AG09309 (cell line): ENCODE results near the gene SETBP1.
A peak's percentile ranks its signal among the peaks of the same experiment; 100 is the strongest.

ENCODE experiments used
- DNase-seq: peaks from one replicate; pipeline ENCODE4 v3.0.0-alpha.2; 2010; ENCODE audit warnings: low read depth
- H3K4me3 ChIP-seq: 2 replicates; pipeline ENCODE4 v1.5.1; 2011; ENCODE audit warnings: mild to moderate bottlenecking, low read depth, low read length, moderate library complexity; ENCODE audit not compliant: control insufficient read depth
- TF ChIP-seq, protein P1 (sequence below): IDR thresholded peaks from 2 replicates; pipeline ENCODE4 v1.5.1; 2011; ENCODE audit warnings: mild to moderate bottlenecking, low read depth, low read length, inconsistent platforms; ENCODE audit not compliant: insufficient read depth, control insufficient read depth; ENCODE audit errors: missing control alignments

Gene SETBP1

DNA sequence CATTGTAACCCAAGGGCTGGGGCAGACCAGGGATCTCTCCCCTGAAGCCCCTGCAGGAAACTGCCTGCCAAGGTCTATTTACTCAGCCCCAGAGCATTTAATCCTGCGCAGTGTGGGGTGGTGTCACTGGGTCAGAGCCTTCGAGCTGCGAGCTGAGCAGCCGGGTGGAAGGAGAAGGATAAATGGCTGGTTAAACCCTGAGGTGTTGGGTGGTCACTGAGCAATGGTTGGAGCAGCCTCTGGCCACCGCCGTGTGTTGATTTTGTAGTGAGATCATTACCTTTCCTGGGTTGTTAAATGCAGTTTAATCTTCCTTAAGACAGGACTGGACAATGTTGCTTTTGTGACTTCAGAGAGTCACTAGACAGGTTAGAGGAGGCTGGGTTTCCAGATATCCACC is 98.1 kb downstream of the SETBP1 start:
- no peak overlapping the region for H3K4me3 ChIP-seq
- DNase-seq = no peak
- TF ChIP-seq, protein P1, sequence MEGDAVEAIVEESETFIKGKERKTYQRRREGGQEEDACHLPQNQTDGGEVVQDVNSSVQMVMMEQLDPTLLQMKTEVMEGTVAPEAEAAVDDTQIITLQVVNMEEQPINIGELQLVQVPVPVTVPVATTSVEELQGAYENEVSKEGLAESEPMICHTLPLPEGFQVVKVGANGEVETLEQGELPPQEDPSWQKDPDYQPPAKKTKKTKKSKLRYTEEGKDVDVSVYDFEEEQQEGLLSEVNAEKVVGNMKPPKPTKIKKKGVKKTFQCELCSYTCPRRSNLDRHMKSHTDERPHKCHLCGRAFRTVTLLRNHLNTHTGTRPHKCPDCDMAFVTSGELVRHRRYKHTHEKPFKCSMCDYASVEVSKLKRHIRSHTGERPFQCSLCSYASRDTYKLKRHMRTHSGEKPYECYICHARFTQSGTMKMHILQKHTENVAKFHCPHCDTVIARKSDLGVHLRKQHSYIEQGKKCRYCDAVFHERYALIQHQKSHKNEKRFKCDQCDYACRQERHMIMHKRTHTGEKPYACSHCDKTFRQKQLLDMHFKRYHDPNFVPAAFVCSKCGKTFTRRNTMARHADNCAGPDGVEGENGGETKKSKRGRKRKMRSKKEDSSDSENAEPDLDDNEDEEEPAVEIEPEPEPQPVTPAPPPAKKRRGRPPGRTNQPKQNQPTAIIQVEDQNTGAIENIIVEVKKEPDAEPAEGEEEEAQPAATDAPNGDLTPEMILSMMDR = no peak

GRCh38 chr18:44779753-44780292 is 99.1 kb downstream of the SETBP1 start:
- DNase-seq = no peak
- no peak overlapping the region for H3K4me3 ChIP-seq
- TF ChIP-seq, protein P1 = no peak

DNA sequence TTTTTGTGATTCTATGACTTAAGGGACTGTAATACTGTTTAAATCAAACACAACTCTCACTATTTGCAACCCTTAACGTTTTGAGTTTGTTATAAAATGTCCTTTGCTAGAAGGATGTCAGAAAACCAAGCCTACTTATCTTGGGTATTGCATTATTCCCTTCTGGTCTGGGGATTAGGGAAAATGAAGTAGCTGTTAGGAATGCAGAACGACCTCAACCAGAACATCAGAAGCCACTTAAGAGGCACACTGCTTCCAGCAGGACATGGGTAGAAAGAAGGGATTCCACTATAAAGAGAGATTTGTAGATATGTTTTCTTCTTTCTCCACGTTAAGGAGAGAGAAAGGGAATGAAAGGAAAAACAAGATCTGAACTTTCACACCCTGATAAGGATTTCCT is 101.2 kb downstream of the SETBP1 start:
- H3K4me3 ChIP-seq = no peak overlapping the region
- TF ChIP-seq, protein P1 = no peak
- peak; percentile 77 for DNase-seq

DNA sequence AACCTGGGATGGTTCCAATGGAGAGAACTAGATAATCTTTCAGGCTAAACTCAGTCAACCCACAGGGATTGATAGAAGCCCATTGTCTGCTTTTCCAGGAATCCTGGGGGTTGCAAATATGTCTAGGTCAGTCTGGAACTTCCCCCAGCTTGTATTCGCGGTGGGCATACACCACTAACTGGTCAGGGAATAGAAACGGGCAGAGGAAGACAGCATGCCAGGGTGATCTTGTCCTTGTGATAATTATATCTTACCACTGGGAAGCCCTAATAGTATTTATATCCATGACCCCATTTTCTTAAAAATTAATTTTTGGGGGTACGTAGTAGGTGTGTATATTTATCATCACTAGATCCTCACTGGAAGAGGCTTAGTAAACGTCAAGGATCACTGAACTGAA is 101.9 kb downstream of the SETBP1 start:
- H3K4me3 ChIP-seq = no peak overlapping the region
- TF ChIP-seq, protein P1 = no peak
- no peak for DNase-seq

- H3K4me3 ChIP-seq = no peak overlapping the region
Measured at GRCh38 chr18:44783371-44783770, 102.7 kb downstream of the SETBP1 start.

GRCh38 chr18:44786257-44786656 is 105.6 kb downstream of the SETBP1 start:
- TF ChIP-seq, protein P1 = no peak
- DNase-seq = no peak
- no peak overlapping the region for H3K4me3 ChIP-seq

More at GRCh38 chr18:44783371-44783770, 102.7 kb downstream of the SETBP1 start:
- TF ChIP-seq, protein P1 = no peak
- no peak for DNase-seq

GRCh38 chr18:44786688-44787087 is 106.0 kb downstream of the SETBP1 start:
- H3K4me3 ChIP-seq = no peak overlapping the region
- no peak for DNase-seq
- TF ChIP-seq, protein P1 = no peak
